GM19238 (cell line): ENCODE data around the gene CHRNA1.

Experiments
- DNase-seq: peaks from one replicate; pipeline ENCODE4 v3.0.0; 2011; ENCODE audit warnings: low spot score; ENCODE audit not compliant: insufficient read length

The CHRNA1 gene

GRCh38 chr2:174761837-174762236 is 2.4 kb downstream of the CHRNA1 start:
- no peak for DNase-seq

DNA sequence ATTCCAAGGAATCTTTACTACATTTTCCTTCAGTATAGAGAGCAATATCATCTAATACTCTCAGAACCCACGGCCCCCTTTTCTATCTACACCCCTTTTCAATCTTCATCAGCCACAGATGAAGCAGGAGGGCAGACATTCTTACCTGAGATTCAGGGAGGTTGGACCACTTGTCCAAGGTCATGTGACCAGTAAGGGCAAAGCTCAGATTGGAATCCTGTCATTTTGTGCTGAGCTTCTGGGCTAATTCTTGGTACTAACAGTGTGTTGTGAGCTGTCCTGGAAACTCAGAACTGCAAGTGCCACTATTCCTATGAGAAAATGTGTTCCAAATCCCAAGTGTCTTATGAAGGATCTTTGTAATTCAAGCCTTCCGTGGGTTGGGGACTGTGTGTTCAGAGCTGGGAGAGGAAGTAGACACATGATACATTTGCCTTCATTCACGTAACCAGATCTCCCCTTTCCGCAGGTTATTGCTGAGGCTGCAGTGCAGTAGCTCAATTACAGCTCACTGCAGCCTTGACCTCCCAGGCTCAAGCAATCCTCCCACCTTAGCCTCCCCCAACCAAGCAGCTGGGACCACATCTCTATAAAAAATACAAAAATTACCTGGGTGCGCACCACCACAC is 3.3 kb downstream of the CHRNA1 start:
- DNase-seq: no peak

- no peak for DNase-seq
Measured at GRCh38 chr2:174759381-174760065, 4.7 kb downstream of the CHRNA1 start.

- no peak for DNase-seq
Measured at GRCh38 chr2:174756743-174757142, 7.5 kb downstream of the CHRNA1 start.

GRCh38 chr2:174753038-174753633 is 11.1 kb downstream of the CHRNA1 start:
- no peak for DNase-seq

DNA sequence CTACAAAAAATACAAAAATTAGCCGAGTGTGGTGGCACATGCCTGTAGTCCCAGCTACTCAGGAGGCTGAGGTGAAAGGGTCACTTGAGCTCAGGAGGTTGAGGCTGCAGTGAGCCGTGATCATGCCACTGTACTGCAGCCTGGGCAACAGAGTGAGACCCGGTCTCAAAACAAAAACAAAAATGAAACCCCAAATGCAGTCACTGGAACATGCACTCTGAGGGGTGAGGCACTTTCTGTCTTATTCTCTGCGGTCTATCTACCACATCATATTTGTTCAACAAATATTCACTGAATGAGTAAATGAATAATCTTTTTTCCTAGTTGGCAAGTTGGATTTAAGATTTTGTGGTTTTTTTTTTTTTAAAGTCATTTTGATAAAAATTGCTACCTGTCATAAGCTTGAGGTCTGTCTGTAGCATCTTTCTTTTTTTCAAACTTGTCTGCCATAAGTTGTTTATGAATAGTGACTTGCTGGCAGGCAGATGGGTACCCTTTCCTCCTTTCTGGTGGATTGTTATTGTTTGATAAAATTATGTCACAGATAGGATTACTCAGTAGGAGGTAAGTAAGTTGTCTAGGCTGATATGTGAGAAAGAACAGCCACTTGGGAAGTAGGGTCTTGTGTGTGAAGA is 11.8 kb downstream of the CHRNA1 start:
- DNase-seq: no peak

GRCh38 chr2:174750923-174751441 is 13.3 kb downstream of the CHRNA1 start:
- no peak for DNase-seq

DNA sequence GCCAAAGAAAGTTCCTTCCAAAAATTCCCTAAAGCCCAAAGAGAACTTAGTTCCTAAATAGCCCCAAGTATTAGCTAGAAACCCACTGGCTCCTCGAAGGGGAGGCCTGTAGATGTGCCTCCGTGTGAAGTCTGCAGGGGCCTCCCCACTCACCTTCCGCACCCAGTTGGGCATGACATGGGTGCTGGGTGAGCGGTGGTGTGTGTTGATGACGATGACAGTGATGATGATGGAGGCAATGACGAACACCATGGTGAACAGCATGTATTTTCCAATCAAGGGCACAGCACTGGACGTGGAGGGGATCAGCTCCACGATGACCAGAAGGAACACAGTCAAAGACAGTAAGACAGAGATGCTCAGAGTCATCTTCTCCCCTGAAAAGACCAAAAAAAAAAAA is 14.5 kb downstream of the CHRNA1 start:
- no peak for DNase-seq

DNA sequence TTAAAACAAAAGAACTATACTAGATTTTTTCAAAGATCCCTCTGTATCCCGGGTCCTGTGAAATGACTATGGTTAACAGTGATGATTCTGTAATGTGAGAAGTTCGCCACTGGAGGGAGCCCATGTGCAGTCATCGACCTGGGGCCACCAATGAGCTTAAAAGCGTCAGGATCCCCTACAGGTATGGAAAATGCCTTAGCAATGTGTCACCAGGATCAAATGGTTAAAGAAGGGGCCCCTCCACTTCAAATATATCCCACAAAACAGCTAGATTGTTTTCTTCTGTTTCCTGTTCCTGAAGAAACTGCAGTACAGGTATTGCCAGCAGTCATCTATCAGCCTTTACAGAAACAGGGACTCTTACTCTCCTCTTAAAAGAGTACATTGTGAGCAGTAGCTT is 15.3 kb downstream of the CHRNA1 start:
- no peak for DNase-seq

- DNase-seq: no peak
Measured at GRCh38 chr2:174745142-174745541, 19.1 kb downstream of the CHRNA1 start.

GRCh38 chr2:174744111-174744510 is 20.2 kb downstream of the CHRNA1 start:
- DNase-seq: no peak

DNA sequence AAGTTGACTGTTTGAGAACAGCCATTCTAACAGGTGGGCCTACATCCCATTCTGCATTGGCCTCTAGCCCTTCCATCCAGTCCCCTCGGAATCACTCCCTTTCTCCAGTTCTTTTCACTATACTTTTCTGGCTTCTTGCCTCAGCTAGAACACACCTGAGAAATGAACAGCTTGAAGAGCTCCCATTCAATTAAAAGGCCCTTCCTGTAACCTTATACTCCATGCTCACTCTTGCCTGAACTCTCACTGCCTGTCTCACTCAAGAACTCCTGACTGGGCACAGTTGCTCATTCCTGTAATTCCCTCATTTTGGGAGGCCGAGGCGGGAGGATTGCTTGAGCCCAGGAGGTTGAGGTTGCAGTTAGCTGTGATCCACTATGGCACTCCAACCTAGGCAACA is 23.6 kb downstream of the CHRNA1 start:
- DNase-seq: no peak

DNA sequence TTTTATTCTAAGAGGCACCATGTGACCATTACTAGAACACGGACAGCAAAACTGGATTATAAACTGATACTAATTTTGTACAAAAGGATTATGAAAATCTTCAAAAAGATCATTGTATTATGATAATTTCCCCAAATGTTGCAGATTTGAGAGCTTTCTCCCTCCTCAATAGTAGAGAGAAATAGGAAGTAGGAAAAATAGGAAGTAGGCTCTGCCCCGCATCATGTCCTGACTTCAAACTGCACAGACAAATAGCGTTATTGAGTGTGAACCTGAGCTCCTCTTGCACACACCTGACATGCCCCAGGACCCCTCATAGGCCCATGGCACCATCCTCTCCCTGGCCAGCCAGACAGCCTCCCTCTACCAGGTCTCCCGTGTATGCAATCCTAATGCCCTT is 25.4 kb downstream of the CHRNA1 start:
- DNase-seq: no peak

DNA sequence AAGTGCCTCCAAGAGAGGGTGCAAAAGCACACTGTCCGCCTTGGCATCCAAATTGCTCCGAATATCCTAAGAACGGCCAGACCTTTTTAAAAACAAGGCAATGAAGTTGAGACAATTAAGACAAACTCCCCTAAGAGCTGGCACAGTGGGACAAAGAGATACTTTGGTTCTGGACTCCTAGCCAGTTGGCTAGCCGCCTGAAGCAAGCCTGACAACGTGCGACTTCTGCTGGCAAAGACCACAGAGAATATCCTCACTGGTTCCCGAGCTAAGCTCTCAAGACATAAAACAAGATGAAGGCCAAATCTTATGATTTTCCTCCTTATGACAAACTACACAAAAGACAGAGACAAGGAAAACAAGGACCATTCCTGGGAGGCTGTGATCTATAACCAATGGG is 32.7 kb downstream of the CHRNA1 start:
- no peak for DNase-seq

DNA sequence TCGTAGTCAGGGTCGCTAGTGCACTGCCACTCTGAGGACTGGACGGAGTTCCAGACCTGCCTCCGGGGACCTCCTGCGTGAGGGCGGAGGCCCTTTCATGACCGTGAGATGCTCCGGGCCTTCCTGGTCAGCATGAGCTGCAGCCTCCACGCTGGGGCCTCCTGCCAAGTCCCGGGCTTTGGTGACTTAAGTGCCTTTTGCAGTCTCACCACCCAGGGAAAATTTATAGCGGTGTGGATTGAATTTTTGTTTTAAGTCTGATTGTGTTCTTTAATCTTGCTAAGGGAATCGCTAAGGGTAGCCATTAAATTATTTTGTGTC is 33.6 kb downstream of the CHRNA1 start:
- DNase-seq: no peak

DNA sequence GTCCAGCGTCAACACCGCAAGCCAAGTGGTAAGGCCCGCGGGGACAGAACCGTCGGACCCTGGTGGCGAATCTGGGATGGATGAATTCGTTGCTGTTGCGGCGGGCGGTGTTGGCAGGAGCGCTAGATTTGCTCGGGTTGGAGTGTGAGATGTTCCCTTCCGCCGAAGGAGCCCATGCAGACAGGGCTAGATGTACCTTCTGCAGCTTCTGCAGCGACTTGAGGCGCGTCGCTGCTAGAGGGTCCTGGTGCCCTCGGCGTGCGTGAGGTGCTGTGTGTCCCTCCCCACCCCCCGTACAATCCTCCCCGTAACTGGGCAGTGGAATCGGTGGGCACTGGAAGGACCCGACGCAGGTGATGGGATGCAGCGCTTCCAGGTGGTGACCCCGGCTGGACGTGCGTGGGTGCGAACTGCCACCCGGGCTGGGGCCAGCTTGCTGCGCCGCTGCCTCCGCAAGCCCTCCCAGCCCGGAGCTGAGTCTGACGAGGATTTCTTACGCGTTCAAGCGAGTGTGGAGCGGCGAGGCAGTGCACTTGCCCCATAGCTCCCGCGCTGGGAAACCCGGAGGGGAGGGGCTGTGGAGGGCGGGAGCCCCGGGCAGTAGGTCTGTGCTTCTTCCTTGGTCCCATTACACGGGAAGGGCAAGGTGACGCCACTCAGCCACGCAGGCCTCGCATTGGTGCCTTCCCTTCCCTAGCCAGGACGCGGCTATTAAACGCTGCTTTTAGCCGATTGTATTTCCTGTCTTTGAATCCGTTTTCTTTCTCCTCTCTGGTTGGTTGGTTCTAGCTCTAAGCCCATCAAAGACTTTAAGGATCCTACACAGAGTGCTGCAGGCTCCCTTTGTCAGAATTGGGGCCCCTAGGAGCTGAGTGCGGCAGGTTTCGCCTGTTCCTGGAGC is 34.2 kb downstream of the CHRNA1 start:
- no peak for DNase-seq

- DNase-seq: no peak
Measured at GRCh38 chr2:174728096-174728495, 36.2 kb downstream of the CHRNA1 start.

DNA sequence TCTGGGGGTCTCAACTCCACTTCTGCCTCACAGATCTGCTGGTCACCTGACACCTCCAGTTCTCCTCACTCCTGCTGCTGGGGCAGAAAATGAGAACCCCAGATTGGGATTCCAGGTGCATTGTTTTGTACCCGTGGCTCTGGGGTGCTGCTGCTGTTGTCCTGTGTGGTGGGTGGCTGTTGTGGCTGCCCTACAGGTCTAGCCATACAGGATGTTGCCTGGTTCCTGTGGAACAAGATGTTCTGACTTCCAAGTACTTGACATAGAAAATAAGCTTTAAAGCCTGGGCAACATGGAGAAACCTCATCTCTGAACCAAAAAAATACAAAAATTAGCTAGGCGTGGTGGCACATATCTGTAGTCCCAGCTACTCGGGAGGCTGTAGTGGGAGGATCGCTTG is 38.1 kb downstream of the CHRNA1 start:
- no peak for DNase-seq

DNA sequence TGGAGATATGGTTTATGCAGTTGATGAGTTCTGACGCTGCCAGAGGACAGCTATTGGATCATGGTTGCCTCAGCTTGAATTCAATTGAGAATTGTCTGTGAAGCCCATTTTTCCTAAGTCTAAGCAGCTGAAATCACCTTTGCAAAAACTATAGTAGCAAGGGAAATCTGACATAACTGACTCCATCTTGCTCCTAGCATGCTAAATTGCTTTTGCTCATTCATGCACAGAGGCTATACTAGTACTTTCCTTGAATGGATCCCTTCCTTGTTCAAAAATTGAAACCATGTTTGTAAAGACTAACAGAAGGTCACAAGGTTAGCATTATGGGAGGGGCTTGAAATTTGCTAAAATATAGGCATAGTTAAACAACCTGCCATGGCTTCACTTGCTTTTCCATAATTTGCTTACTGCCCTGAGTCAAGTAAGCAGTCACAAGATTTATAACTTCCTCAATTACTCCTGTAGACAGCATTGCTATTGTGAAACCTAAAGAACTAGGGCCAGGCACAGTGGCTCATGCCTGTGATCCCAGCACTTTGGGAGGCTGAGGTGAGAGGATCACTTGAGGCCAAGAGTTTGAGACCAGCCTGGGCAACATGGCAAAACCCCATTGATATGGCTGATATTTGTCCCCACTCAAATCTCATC is 41.2 kb downstream of the CHRNA1 start:
- DNase-seq: no peak

- DNase-seq: no peak
Measured at GRCh38 chr2:174719016-174719415, 45.3 kb downstream of the CHRNA1 start.

DNA sequence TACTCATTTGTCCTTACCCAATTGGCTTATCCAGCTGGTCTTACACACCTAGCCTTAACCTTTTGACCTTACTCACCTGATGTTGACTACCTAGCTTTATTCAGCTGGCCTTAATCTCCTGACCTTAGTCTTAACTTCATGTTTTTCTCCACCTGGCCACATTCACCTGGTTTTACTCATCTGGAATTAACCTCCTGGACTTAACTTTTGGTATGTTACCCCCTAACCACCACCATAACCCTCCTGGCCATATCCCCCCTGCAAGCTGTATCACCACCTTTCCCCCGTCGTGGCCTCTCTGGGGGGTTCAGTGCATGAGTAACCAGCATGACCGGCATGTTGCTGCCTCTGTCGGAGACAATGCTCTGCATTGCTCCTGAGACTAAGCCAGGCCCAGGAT is 45.7 kb downstream of the CHRNA1 start:
- DNase-seq: no peak
